H7 (cell line): Measurements from ENCODE around the gene HMGB3. TPM values are rescaled to one million over a fixed set of nuclear protein-coding genes. Genes with fewer than 3 reads are reported as not detected.
"Not testable (repeated sequence)": the region's sequence is repeated elsewhere in the genome, so short reads cannot be mapped to it uniquely, and the experiment has no call there.

Source experiments
- DNase-seq: peaks from one replicate; pipeline ENCODE4 v3.0.0; 2012
- H3K27me3 ChIP-seq: 2 replicates; pipeline ENCODE4 v1.6.0; 2011; ENCODE audit warnings: mild to moderate bottlenecking, low read length; ENCODE audit not compliant: control insufficient read depth, insufficient read depth
- H3K36me3 ChIP-seq: replicated peaks from 2 replicates; pipeline ENCODE4 v1.5.1; 2011; ENCODE audit warnings: low read length; ENCODE audit not compliant: control insufficient read depth, insufficient read depth
- H3K4me3 ChIP-seq: 2 replicates; pipeline ENCODE4 v1.5.1; 2011; ENCODE audit warnings: low read depth, mild to moderate bottlenecking, control low read depth, low read length, moderate library complexity; ENCODE audit not compliant: insufficient read depth
- total RNA-seq: library from RNA; depleted of rRNA; stranded (reverse); fragments of >200 nt; shearing (Covaris generic); gene quantifications from 2 replicates; pipeline ENCODE4 v1.2.3, GENCODE V29; 2014

HMGB3 gene
- total RNA-seq, 1 experiment from 2014 or later = 304 TPM

DNA sequence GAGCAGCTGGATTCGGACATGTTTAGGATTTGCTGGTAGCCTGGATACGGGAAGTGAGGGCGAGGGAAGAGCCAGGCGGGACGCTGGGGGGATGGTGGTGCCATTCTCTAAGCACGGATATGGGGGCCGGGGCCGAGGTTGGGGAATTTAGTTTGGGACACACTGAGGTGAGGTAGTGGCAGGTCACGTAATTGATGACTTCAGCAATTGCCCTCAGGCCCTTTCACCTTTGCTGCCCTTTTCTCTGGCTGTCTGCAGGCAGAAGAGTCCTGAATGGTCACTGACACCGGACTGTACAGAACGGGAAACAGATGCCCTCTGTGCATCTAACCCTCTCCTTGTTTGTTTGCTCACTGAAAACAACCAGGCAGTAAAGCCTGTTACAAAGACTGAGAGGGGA is 16.9 kb upstream of the HMGB3 start:
- DNase-seq = peak; percentile 50
- H3K27me3 ChIP-seq = no peaks in the 10 kb centered on the region
- H3K4me3 ChIP-seq = no peak overlapping the region
- no peaks in the 10 kb centered on the region for H3K36me3 ChIP-seq

DNA sequence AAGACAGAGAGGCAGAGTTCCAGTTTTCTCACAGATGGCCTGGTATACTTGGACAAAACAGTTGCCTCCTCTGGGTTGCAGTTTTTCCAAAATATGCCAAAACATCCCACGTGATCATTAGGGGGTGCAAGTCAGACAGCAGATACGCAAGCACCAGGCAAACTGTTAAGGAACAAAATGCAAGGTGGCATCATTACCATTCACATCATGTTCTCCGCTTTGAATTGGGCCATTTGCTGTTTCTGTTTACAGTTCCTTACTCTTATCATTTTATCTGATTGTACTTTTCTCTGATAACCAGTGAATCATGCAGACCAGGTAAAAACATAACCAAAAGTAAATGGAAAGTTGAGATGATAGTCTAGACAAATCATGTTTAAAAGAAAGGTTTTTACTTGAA is 16.4 kb upstream of the HMGB3 start:
- H3K27me3 ChIP-seq = no peaks in the 10 kb centered on the region
- no peaks in the 10 kb centered on the region for H3K36me3 ChIP-seq
- no peak for DNase-seq
- H3K4me3 ChIP-seq = no peak overlapping the region

DNA sequence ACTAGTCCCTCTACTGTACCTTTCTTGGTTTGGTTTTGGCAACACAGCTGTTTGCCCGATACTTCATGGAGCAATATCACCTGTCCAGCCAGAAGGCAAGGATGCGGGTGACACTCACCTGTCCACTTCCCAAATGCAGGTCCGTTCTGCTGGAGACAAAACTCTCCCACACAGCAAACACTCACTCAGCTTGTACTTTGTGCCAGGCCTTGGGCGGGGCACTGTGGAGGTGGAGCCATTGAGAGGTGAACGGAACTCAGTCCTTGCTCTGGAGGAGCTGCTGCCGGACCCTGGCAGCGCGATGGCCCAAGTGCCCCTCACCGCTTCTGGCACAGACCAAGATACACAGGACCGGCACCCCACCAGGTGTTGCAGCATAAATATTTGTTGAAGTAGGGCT is 15.3 kb upstream of the HMGB3 start:
- no peaks in the 10 kb centered on the region for H3K27me3 ChIP-seq
- H3K36me3 ChIP-seq = no peaks in the 10 kb centered on the region
- DNase-seq = no peak
- no peak overlapping the region for H3K4me3 ChIP-seq

DNA sequence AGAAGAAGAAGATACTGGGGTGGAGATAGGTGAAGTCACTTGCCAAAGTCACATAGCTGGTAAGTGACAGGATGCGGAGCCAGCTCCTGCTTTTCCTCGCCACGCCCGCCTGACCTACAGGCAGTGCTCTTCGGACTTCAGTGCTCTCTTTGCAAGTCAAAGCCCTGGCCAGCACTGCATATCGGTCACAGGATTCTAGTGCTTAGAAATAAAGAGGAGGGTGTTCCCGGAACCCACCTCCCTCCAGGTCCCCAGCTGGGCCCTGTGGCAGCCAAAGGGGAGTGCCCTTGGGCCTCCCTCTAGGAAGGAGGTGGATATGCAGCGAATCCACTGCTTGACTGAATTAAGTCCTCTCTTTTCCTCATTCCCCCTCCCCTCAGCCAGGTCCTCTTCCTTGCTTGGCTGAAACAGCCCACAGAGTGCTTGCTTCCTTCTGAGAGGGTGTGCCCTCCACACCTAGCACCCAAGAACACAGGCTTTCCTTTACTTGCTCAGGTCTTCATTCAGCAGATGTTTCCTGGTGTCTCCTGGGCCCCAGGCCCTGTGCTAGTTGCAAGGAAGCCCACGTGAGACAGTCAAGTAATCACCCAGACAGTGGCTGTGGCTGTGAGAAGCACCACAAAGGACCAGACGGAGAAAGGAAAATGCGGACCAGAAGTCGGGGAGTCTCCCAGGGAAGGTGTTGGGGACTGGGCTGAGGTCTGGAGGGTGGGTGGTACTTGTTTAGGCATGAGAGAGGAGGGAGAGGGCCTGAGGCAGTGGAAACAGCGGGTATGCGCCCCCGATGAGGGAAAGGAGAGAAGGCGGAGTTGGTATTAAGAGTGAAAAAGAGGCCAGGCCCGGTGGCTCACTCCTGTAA is 14.0 kb upstream of the HMGB3 start:
- DNase-seq = peak; percentile 83
- Histone ChIP-seq H3K27me3 (no peaks in the 10 kb centered on the region), H3K36me3 (no peaks in the 10 kb centered on the region), H3K4me3 (no peak overlapping the region)

DNA sequence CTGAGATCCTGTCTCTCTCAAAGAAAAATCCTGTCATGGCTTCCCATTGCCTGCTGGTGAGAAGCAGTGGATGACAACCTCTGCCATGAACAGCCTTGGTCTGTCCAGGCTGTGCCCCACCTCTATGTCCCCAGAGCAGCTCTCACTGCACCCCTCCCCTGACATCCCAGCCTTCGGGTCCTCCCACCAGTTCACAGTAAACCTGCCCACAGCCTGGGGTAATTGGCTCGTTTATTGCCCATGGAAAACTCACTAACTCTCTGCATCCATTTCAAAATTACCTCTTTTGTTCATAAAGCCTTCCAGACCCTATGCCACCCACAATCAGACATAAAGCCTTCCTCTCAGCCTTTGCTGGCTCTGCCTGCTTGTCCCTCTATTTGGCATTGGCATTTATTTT is 10.7 kb upstream of the HMGB3 start:
- Histone ChIP-seq H3K36me3 (no peaks in the 10 kb centered on the region), H3K27me3 (no peaks in the 10 kb centered on the region), H3K4me3 (no peak overlapping the region)
- DNase-seq = no peak

DNA sequence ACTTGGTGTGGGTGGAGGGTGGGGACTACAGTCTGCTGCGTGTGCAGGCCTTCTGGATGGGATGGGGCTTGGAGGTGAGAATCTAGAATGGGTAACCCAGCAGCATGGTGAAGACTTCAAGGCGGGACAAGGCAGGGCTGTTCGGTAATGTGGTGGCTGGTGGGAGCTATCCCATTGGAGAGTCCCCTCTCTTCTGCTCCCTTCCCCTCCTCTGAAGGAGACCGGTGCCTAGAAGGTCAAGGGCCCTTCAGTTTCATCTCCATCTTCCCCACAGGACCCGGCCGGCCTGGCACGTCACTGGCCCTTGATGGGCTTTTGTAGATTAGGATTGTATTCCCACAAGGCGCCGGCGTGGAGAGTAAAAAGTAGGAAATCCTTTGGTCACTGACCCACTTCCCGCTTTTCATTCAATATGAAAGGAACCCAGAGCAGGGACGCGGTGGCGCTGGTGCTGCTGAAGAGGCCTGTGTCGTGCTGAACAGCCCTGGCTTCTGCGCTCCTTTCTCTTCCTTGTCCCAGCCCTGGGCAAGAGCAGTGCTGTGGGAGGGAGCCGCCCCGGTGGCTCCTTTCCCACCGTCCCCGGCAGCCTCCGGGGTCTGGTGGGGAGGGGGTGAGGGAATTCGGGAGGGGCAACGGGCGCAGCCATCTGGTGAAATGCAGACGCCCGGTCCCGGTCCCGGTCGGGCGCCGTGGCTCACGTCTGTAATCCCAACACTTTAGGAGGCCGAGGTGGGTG is 7.3 kb upstream of the HMGB3 start:
- Histone ChIP-seq H3K36me3 (no peaks in the 10 kb centered on the region), H3K27me3 (no peaks in the 10 kb centered on the region), H3K4me3 (no peak overlapping the region)
- peak; percentile 79 for DNase-seq

DNA sequence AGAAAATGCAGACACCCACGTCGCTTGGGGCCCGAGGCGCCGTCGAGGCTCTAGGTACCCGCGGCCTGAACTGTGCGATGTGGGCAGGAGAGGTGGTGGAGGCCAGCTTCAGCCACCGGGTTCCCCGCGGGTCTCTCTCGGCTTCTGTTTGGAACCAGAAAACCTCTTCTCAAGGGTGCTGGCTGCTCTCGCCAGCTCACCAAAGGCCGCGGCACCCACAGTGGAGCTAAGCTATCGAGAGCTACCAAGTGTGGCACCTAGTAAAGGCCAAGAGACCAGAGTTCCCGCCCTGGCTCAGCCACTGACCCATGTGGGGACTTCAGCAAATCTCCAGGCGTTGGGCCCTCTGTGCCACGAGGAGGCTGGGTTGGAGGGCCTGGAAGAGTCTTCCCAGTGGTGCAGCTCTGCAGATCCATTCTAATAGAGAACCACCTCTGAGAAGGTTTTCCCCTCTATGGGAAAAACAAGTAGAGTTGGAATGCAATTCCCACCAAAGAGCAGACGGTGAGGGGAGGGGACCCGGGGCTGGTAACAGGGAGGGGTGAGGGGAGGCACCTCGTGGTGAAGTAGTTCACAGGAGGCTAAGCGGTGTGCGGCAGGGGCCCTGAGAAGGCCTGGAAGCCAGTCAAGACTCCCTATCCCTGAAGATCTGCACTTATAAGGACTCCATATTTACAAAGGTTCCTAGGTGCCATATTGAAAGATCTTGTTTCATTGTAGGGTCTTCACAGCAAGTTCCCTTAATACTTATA is 5.5 kb upstream of the HMGB3 start:
- H3K27me3 ChIP-seq = peaks cover 2% of the 10 kb centered on the region
- no peaks in the 10 kb centered on the region for H3K36me3 ChIP-seq

DNA sequence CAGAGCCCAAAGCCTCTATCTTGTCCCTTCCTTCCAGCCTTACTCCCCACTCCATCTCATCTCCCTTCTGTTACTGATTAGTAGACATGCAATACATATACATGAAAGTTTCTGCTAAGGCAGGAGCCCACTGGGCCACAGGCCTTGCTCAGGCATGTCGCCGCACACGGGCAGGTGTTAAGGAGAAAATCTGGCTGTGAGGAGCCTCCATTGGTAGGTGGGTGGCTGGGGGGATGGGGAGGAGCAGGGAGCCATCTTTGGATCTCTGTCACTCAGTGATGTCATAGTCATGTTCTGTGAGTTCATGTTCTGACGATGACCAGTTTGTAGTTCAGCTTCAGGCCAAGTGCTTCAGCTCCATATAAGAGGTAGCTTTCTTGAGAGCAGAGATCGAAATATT is 2.9 kb upstream of the HMGB3 start:
- no peak for DNase-seq
- Histone ChIP-seq H3K36me3 (no peaks in the 10 kb centered on the region; the same call in 1 of the 2 replicates), H3K27me3 (peaks cover 2% of the 10 kb centered on the region), H3K4me3 (no peak overlapping the region)

More for the DNA sequence above, 5.5 kb upstream of the HMGB3 start:
- H3K4me3 ChIP-seq = no peak overlapping the region
- peak; percentile 57 for DNase-seq

DNA sequence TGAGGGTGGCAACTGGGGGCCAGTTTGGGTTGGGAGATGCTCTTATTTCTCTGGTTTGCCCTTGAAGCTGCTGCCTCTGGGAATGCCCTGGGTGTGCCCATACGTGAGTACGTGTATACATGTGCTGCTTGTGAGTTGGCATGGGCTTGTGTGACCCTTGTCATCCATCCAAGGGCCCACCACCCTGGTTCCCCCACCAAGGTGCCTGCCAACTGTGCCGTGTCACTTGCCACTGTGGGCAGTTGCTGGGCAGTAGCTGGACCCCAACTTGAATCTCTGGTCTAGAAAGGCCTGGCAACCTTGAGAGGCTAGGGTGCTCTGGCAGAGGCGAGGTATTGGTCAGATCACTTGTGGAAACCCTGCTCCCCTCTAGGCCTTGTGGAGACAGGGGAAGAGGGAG is 2.4 kb upstream of the HMGB3 start:
- H3K36me3 ChIP-seq = peaks cover 4% of the 10 kb centered on the region
- no peak for DNase-seq
- H3K4me3 ChIP-seq = no peak overlapping the region
- peaks cover 2% of the 10 kb centered on the region for H3K27me3 ChIP-seq

DNA sequence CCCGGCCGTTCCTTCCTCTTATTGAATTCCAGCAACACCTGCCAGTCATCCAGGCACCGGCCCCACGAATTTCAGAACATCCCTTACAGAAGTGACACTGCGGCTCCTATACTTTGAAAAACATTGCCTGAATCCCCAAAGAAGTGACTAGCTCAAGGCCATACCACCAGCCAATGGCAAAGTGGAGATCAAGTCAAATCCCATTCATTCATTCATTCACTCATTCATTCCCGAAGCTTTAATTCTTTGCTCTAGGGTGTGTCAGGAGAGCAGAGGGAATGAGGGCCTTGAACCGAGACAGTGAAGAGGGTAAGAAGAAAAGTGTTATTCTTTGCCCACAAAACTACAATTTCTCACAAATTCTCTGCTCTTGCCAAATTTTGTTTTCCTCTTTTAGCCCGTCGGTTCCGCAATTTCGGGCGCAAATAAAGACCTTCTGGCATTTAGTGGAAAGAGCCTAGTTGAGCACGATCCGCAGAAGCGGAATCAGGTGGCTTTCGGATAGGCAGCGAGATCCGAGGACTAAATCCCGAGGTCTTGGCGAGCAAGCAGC is 824 bp upstream of the HMGB3 start:
- no peak for DNase-seq
- H3K36me3 ChIP-seq = peaks cover 12% of the 10 kb centered on the region
- peak overlapping the region; percentile 80 for H3K4me3 ChIP-seq
- peaks cover 2% of the 10 kb centered on the region for H3K27me3 ChIP-seq

DNA sequence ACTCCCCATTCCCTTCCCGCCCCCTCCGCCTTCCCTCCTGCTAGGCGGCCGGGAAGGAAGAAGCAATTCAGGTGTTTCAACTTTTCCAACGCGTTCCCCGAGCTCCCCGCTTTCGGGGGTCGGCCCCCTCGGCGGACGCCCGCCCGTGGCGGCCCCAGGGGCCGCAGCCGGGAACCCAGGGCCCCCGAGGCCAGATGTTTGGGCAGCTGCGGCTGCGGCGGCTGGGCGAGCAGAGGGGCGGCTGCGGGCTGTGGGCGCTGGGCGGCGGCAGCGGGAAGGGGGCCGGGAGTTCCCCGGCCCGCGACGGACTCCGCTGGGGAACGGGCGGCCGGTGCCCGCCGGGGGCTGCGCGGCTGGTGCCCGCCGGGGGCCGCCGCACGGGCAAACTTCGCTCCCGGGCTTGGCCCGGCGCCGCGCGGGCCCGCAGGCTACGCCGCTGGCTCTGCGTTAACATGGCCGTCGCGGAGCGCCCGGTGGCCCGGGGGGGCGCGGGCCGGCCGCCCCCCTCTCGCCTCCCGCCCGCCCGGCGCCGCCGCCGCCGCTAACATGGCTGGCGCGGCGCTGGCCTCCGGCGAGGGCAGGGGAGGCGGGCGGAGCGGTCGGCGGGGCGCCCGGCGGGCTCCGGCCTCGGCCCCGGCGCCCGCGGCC is 510 bp downstream of the HMGB3 start:
- peaks cover 2% of the 10 kb centered on the region for H3K27me3 ChIP-seq
- peaks cover 15% of the 10 kb centered on the region for H3K36me3 ChIP-seq
- H3K4me3 ChIP-seq = peak overlapping the region; percentile 71
- DNase-seq = no peak

DNA sequence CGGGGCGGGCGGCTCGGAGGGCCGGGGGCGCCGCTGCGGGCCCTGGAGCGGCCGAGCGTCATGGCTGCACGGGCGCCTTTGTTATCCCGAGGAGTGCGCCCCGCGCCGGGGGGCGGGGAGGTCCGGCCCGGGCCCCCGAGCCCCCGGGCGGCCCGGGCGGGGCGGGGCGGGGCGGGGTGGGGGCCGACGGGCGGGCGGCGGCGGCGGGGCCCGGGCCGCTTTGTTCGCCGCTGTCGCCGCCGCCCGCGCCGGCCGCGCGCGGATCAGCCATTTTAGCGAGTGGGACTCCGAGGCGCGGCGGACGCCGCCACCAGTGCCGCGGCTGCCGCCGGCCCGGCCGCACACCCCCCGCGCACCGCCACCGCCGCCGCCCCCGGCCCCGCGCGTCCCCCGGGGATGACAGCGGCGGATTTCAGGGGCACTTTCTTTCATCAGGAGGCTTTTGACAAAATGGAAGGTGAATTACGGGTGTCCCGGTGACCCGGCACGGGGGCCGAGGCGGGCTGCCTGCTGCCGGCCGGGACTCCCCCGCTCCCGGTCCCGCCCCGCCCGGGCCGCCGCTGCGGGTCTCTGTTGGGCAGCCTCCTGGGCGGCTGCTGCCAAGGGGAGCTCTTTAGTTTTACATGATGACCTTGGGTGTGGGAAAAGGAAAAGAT is 1.2 kb downstream of the HMGB3 start:
- H3K4me3 ChIP-seq = peak overlapping the region; percentile 71
- DNase-seq = peak; percentile 87

DNA sequence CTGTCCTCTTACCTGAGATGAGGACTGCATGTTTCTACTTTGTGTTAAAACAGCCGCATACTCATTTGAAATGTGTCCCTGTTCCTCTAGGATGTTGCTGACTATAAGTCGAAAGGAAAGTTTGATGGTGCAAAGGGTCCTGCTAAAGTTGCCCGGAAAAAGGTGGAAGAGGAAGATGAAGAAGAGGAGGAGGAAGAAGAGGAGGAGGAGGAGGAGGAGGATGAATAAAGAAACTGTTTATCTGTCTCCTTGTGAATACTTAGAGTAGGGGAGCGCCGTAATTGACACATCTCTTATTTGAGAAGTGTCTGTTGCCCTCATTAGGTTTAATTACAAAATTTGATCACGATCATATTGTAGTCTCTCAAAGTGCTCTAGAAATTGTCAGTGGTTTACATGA is 4.6 kb downstream of the HMGB3 start:
- H3K36me3 ChIP-seq = peaks cover 15% of the 10 kb centered on the region
- not testable (repeated sequence) for H3K27me3 ChIP-seq

More for the DNA sequence above, 1.2 kb downstream of the HMGB3 start:
- Histone ChIP-seq H3K27me3 (peaks cover 2% of the 10 kb centered on the region), H3K36me3 (peaks cover 15% of the 10 kb centered on the region)

More for the DNA sequence above, 4.6 kb downstream of the HMGB3 start:
- not testable (repeated sequence) for H3K4me3 ChIP-seq, DNase-seq
